Measurements from ENCODE around the gene MIS18A. TPM values are rescaled to one million over a fixed set of nuclear protein-coding genes. Genes with fewer than 3 reads are reported as not detected.

The MIS18A gene
- total RNA-seq, 1 experiment from 2014 or later, result 9.0 TPM

GRCh38 chr21:32253215-32253641 is 25.6 kb downstream of the MIS18A start:
- DNase-seq (ENCODE audit: low spot score), result no peak

GRCh38 chr21:32252136-32252535 is 26.7 kb downstream of the MIS18A start:
- DNase-seq (ENCODE audit: low spot score), result no peak

- no peak for DNase-seq (ENCODE audit: low spot score)
Measured at GRCh38 chr21:32249511-32250280, 29.2 kb downstream of the MIS18A start.

GRCh38 chr21:32248571-32249461 is 30.0 kb downstream of the MIS18A start:
- DNase-seq (ENCODE audit: low spot score), result no peak

GRCh38 chr21:32246571-32247140 is 32.2 kb downstream of the MIS18A start:
- no peak for DNase-seq (ENCODE audit: low spot score)

- no peak for DNase-seq (ENCODE audit: low spot score)
Measured at GRCh38 chr21:32245971-32246370, 32.9 kb downstream of the MIS18A start.

GRCh38 chr21:32240851-32241687 is 37.8 kb downstream of the MIS18A start:
- no peak for DNase-seq (ENCODE audit: low spot score)

- DNase-seq (ENCODE audit: low spot score), result no peak
Measured at GRCh38 chr21:32239551-32239950, 39.3 kb downstream of the MIS18A start.

GRCh38 chr21:32238063-32238462 is 40.8 kb downstream of the MIS18A start:
- no peak for DNase-seq (ENCODE audit: low spot score)

GRCh38 chr21:32237021-32237420 is 41.8 kb downstream of the MIS18A start:
- no peak for DNase-seq (ENCODE audit: low spot score)

GRCh38 chr21:32233722-32234301 is 45.0 kb downstream of the MIS18A start:
- no peak for DNase-seq (ENCODE audit: low spot score)

GRCh38 chr21:32233055-32233546 is 45.7 kb downstream of the MIS18A start:
- no peak for DNase-seq (ENCODE audit: low spot score)

GRCh38 chr21:32226444-32226843 is 52.4 kb downstream of the MIS18A start:
- DNase-seq (ENCODE audit: low spot score), result no peak

Other genes starting within 250 kb of the MIS18A start
- not detected in 2 replicates for gene MRAP, start 19.8 kb upstream of the MIS18A start, total RNA-seq (2014; rRNA removed; shearing (Covaris generic))
- gene URB1, start 114.0 kb upstream of the MIS18A start, total RNA-seq (2014; rRNA removed; shearing (Covaris generic)), result 12.5 and 13.9 TPM in 2 replicates
- gene EVA1C, start 133.7 kb upstream of the MIS18A start, total RNA-seq (2014; rRNA removed; shearing (Covaris generic)), result 8.1 and 16.0 TPM in 2 replicates